K562 (cell line): ENCODE results near the gene ATG10. TPM values are rescaled to one million over a fixed set of nuclear protein-coding genes. Genes with fewer than 3 reads are reported as not detected.

ENCODE experiments used
- ATAC-seq: fragments of 200-7000 bp; cut with Tn5 transposase; 3 replicates; pipeline ENCODE4 v1.9.1; 2020; ENCODE audit warnings: moderate library complexity
- BruUV-seq: library from RNA; stranded (reverse); fragments of 400-500 nt; replicated peaks from 2 replicates; lab custom pipeline; 2021; lab: Mats Ljungman, UMichigan
- CTCF ChIA-PET: fragments of 300-600 bp; formaldehyde crosslinking; extraction: SDS; loops from one replicate; lab custom pipeline; 2021; ENCODE audit warnings: low intra/inter-chr PET ratio; lab: Yijun Ruan, JAX
- POLR2A ChIA-PET: fragments of 300-600, 350-650 bp; sonication (Branson Sonifier 250); formaldehyde crosslinking; extraction: SDS; loops from one replicate; lab custom pipeline; 2021; ENCODE audit warnings: antibody characterized with exemption, inconsistent platforms; lab: Yijun Ruan, JAX
- DNase-seq, 4 experiments: peaks; one replicate each; pipeline versions ENCODE4 v3.0.0 to v3.0.0-alpha.2; 2011 to 2018; ENCODE audit warnings: low spot score in 3 of 4, mixed read lengths in 3 of 4; ENCODE audit errors: extremely low read depth in 1 of 4
- FAIRE-seq: peaks from 2 replicates; lab custom pipeline; 2011; peaks lifted over from hg19 to GRCh38; lab: Jason Lieb, UNC
- H2AFZ ChIP-seq: 2 replicates; pipeline ENCODE4 v1.6.0; 2011; ENCODE audit warnings: low read depth, low read length, control low read depth, inconsistent platforms
- H3K27ac ChIP-seq: fragments of 200-600 bp; 3 replicates; pipeline ENCODE4 v1.8.0; 2011; ENCODE audit warnings: low read depth, mild to moderate bottlenecking, control low read depth, inconsistent platforms, low read length, moderate library complexity, mixed read lengths; ENCODE audit errors: extremely low read depth
- H3K27me3 ChIP-seq, 2 experiments: fragments of 300-600 bp in 1 of 2; 2 replicates in 1 of 2; 3 replicates in 1 of 2; pipeline versions ENCODE4 v1.6.0 to v1.8.0; 2011; ENCODE audit warnings: inconsistent platforms in 2 of 2, low read length in 2 of 2, mild to moderate bottlenecking in 1 of 2, mixed read lengths in 1 of 2, moderate library complexity in 1 of 2; ENCODE audit not compliant: control insufficient read depth in 2 of 2, insufficient read depth in 2 of 2
- H3K36me3 ChIP-seq: fragments of 300-600 bp; 3 replicates; pipeline ENCODE4 v1.8.0; 2011; ENCODE audit warnings: mild to moderate bottlenecking, low read length, inconsistent platforms; ENCODE audit not compliant: control insufficient read depth, insufficient read depth
- H3K4me1 ChIP-seq, 2 experiments: fragments of 200-600 bp in 1 of 2; replicated peaks in 1 of 2; 2 replicates in 1 of 2; 3 replicates in 1 of 2; pipeline versions ENCODE4 v1.5.1 to v1.8.0; 2011; ENCODE audit warnings: inconsistent platforms in 2 of 2, low read length in 2 of 2, mild to moderate bottlenecking in 1 of 2, mixed read lengths in 1 of 2, moderate library complexity in 1 of 2; ENCODE audit not compliant: control insufficient read depth in 2 of 2, insufficient read depth in 2 of 2
- H3K4me2 ChIP-seq: 2 replicates; pipeline ENCODE4 v1.6.1; 2011; ENCODE audit warnings: low read length, control low read depth, inconsistent platforms, mixed read lengths; ENCODE audit not compliant: insufficient read depth
- H3K4me3 ChIP-seq: fragments of 200-600 bp; sonication (generic), shearing (Covaris generic); 2 replicates; pipeline ENCODE4 v1.5.1; 2016; ENCODE audit warnings: control low read depth, inconsistent platforms
- H3K79me2 ChIP-seq: fragments of 200-600 bp; 3 replicates; pipeline ENCODE4 v1.8.0; 2011; ENCODE audit warnings: low read length, inconsistent platforms; ENCODE audit not compliant: control insufficient read depth, insufficient read depth
- H3K9ac ChIP-seq, 2 experiments: 2 replicates each; pipeline versions ENCODE4 v1.6.0 to v1.6.1; 2011; ENCODE audit warnings: low read depth in 2 of 2, low read length in 2 of 2, control low read depth in 1 of 2, inconsistent platforms in 1 of 2, mild to moderate bottlenecking in 1 of 2, mixed read lengths in 1 of 2; ENCODE audit not compliant: insufficient read depth in 1 of 2
- H3K9me1 ChIP-seq: one replicate; pipeline ENCODE4 v1.6.0; 2011; ENCODE audit warnings: inconsistent platforms, mild to moderate bottlenecking, low read length, moderate library complexity; ENCODE audit not compliant: control insufficient read depth, insufficient read depth
- H3K9me3 ChIP-seq: replicated peaks from 2 replicates; pipeline ENCODE4 v1.5.1; 2011; ENCODE audit warnings: low read depth, low read length, inconsistent platforms; ENCODE audit not compliant: control insufficient read depth, insufficient read depth
- H4K20me1 ChIP-seq: replicated peaks from 2 replicates; pipeline ENCODE4 v1.6.1; 2011; ENCODE audit warnings: low read length, inconsistent platforms, mixed read lengths; ENCODE audit not compliant: control insufficient read depth, insufficient read depth
- ATF1 ChIP-seq, 2 experiments: fragments of 450-650 bp in 1 of 2; IDR thresholded peaks; 2 replicates each; pipeline ENCODE4 v1.6.1; 2016; ENCODE audit warnings: missing compliant biosample characterization in 1 of 2, missing genetic modification characterization in 1 of 2
- ATF3 ChIP-seq, 2 experiments: fragments of 450-650 bp in 1 of 2; sonication (generic) in 1 of 2; formaldehyde crosslinking in 1 of 2; IDR thresholded peaks in 1 of 2; conservative IDR thresholded peaks in 1 of 2; 2 replicates each; pipeline versions ENCODE4 v1.6.1 to v1.8.1; 2016 to 2023; ENCODE audit warnings: mild to moderate bottlenecking in 2 of 2, moderate library complexity in 2 of 2, inconsistent platforms in 1 of 2, missing genetic modification reagents in 1 of 2
- CHD1 ChIP-seq: fragments of 200-600 bp; sonication (generic); IDR thresholded peaks from one replicate; pipeline ENCODE4 v1.6.1; 2012; ENCODE audit warnings: mild to moderate bottlenecking, moderate library complexity, low read length, inconsistent platforms
- E2F3 ChIP-seq: fragments of 250-450 bp; sonication (Bioruptor Pico); IDR thresholded peaks from 2 replicates; pipeline ENCODE4 v1.4.0; 2020; ENCODE audit warnings: mild to moderate bottlenecking
- ERF ChIP-seq: fragments of 450-650 bp; formaldehyde crosslinking; IDR thresholded peaks from 2 replicates; pipeline ENCODE4 v1.4.0; 2020; ENCODE audit warnings: mild to moderate bottlenecking, mixed read lengths
- FOXK2 ChIP-seq, 2 experiments: fragments of 450-650 bp; IDR thresholded peaks in 1 of 2; conservative IDR thresholded peaks in 1 of 2; 2 replicates each; pipeline ENCODE4 v1.6.1; 2016; ENCODE audit warnings: low read depth in 2 of 2, mild to moderate bottlenecking in 1 of 2
- GATAD2B ChIP-seq: fragments of 450-650 bp; IDR thresholded peaks from 2 replicates; pipeline ENCODE4 v1.6.1; 2017; ENCODE audit warnings: mild to moderate bottlenecking, borderline replicate concordance
- HMG20B ChIP-seq: fragments of 250-450 bp; sonication (Bioruptor Pico); IDR thresholded peaks from 2 replicates; pipeline ENCODE4 v1.5.0; 2021; ENCODE audit warnings: mild to moderate bottlenecking
- L3MBTL2 ChIP-seq: fragments of 450-650 bp; IDR thresholded peaks from 2 replicates; pipeline ENCODE4 v1.6.1; 2016; ENCODE audit warnings: mild to moderate bottlenecking, moderate library complexity
- MLLT1 ChIP-seq, 2 experiments: fragments of 450-650 bp; IDR thresholded peaks; 2 replicates each; pipeline ENCODE4 v1.6.1; 2016
- MTA1 ChIP-seq: fragments of 450-650 bp; IDR thresholded peaks from 2 replicates; pipeline ENCODE4 v1.6.1; 2017; ENCODE audit warnings: borderline replicate concordance
- MYC ChIP-seq, 2 experiments: fragments of 250-450 bp in 1 of 2; sonication (Bioruptor Pico) in 1 of 2; IDR thresholded peaks; 2 replicates each; pipeline versions ENCODE4 v1.5.1 to v1.6.1; 2012 to 2021; ENCODE audit warnings: low read depth in 2 of 2, borderline replicate concordance in 1 of 2, improper control_type of control experiment in 1 of 2, low read length in 1 of 2, mild to moderate bottlenecking in 1 of 2, moderate library complexity in 1 of 2
- POLR2A ChIP-seq: fragments of 450-650 bp; conservative IDR thresholded peaks from 2 replicates; pipeline ENCODE4 v1.6.1; 2016
- UBTF ChIP-seq, 2 experiments: IDR thresholded peaks; 2 replicates each; pipeline ENCODE4 v1.6.1; 2012; ENCODE audit warnings: improper control_type of control experiment in 2 of 2, low read depth in 2 of 2, low read length in 2 of 2, borderline replicate concordance in 1 of 2
- ZEB2 ChIP-seq: fragments of 450-650 bp; IDR thresholded peaks from 2 replicates; pipeline ENCODE4 v1.6.1; 2016
- WGBS: fragments of 100-300 bp; shearing (Covaris generic); methylation state at CpG from one replicate; pipeline ENCODE4 v1.1.6; 2016; ENCODE audit warnings: low coverage, mixed read lengths; ENCODE audit not compliant: insufficient coverage; ENCODE audit errors: missing lambda C conversion rate; 5-methylcytosine and 5-hydroxymethylcytosine counted together
- in situ Hi-C: fragments of 300-500 bp; cut with MboI; formaldehyde crosslinking; loops from 4 replicates; pipeline ENCODE4 v1.15.0; 2018; ENCODE audit warnings: inconsistent platforms, mixed read lengths
- intact Hi-C: fragments of 100-400 bp; cut with micrococcal nuclease; formaldehyde crosslinking; loops from 2 replicates; pipeline ENCODE4 v1.14.2; 2022
- polyA plus RNA-seq, 8 experiments: library from polyadenylated mRNA; depleted of rRNA in 4 of 8; stranded (reverse) in 5 of 8; unstranded in 3 of 8; fragments of >200 nt; fragmentation: Nextera tagmentation in 2 of 8; fragmentation: Illumina TruSeq in 1 of 8; extraction: Ambion mirVana in 2 of 8; extraction: Trizol in 1 of 8; gene quantifications; 2 replicates each; pipeline versions ENCODE4 v1.2.1 to v1.2.3, GENCODE V29; 2011 to 2014; ENCODE audit warnings: inconsistent platforms in 1 of 8, missing spikeins in 1 of 8
- total RNA-seq, 7 experiments: library from RNA; depleted of rRNA in 6 of 7; stranded (reverse); fragments of >200 nt in 6 of 7; fragmentation: Illumina TruSeq in 2 of 7; extraction: Trizol in 2 of 7; gene quantifications; 2 replicates each; pipeline versions ENCODE4 v1.2.1 to v1.2.3, GENCODE V29; 2011 to 2021; ENCODE audit warnings: low replicate concordance in 1 of 7

Gene ATG10
- total and polyA plus RNA-seq, 9 of the 15 experiments (the other 6 are each of a cell fraction or from before 2014, with no cell fraction given), result 7.0 to 18.8 (median 14.6) TPM

GRCh38 chr5:81972492-81972783, 615 bp downstream of the ATG10 start:
- in situ Hi-C loops, result no loop called here
- H4K20me1 ChIP-seq, result no peaks in the 10 kb centered on the region
- H3K36me3 ChIP-seq, result peaks cover 11% of the 10 kb centered on the region; the same call in 1 of the 3 replicates
- peak overlapping the region; percentile 78 to 95 for H3K9ac ChIP-seq
- no peaks in the 10 kb centered on the region for H3K9me1 ChIP-seq
- peaks cover 32% of the 10 kb centered on the region for H3K79me2 ChIP-seq
- no peak for DNase-seq
- CTCF ChIA-PET, result no interaction called here
- peak; percentile 6 for FAIRE-seq
- 0% methylated on average over 9 of the region's 9 CpGs for WGBS
- BruUV-seq, result no TSS peak
- peaks cover 8 to 10% of the 10 kb centered on the region in 2 experiments; a peak in 4 of 5 replicates for H3K4me1 ChIP-seq
- peak overlapping the region; percentile 90 for H2AFZ ChIP-seq
- peak; percentile 82 for ATAC-seq
- no peaks in the 10 kb centered on the region for H3K9me3 ChIP-seq
- no peaks in the 10 kb centered on the region for H3K27me3 ChIP-seq
- H3K27ac ChIP-seq, result peak overlapping the region; percentile 97
- POLR2A ChIA-PET, result interaction anchor here (0.7 to 1.0 kb wide), 2 partner anchors 57 to 293 kb away, joined by 3 to 4 read pairs; no protein-coding TSS in a partner anchor
- peak overlapping the region; percentile 82 for H3K4me2 ChIP-seq
- intact Hi-C loops, result loop anchor here (5.0 kb wide), 3 partner anchors 65 to 220 kb away; partner anchors contain the start of gene SSBP2
- H3K4me3 ChIP-seq, result peak overlapping the region; percentile 63
- peak; percentile 0; the same call in 1 of the 2 replicates for TF ChIP-seq E2F3
- peak; percentile 40; the same call in 1 of the 2 replicates for TF ChIP-seq POLR2A
- peak; percentile 65 for TF ChIP-seq CHD1
- TF ChIP-seq GATAD2B, result 0 out of 2 replicates have a peak, but pooled peaks have one; percentile 21
- TF ChIP-seq ATF3 (IDR thresholded peaks at IDR 0.05), result no peak
- 0 out of 2 replicates have a peak, but pooled peaks have one; percentile 11 for TF ChIP-seq ATF3 (CRISPR knock-in tag; conservative IDR thresholded peaks at IDR 0.05)
- TF ChIP-seq ERF (CRISPR knock-in tag), result peak; percentile 2; the same call in 1 of the 2 replicates
- 0 out of 2 replicates have a peak, but pooled peaks have one; percentile 2 for TF ChIP-seq L3MBTL2
- TF ChIP-seq ZEB2, result 0 out of 2 replicates have a peak, but pooled peaks have one; percentile 8
- TF ChIP-seq UBTF (IDR thresholded peaks at IDR 0.05; ENCODE audit: borderline replicate concordance in 1 of 2, low read depth in 2 of 2, low read length in 2 of 2), result no peak
- 0 out of 4 replicates have a peak, but pooled peaks of 1 of the 2 experiments have one; percentile 33 for TF ChIP-seq MLLT1 (IDR thresholded peaks at IDR 0.05)
- peak; percentile 61 for TF ChIP-seq ATF1 (CRISPR knock-in tag; IDR thresholded peaks at IDR 0.05)
- TF ChIP-seq ATF1 (tag; IDR thresholded peaks at IDR 0.05), result no peak; the same call in none of the 2 replicates
- TF ChIP-seq FOXK2 (conservative IDR thresholded peaks at IDR 0.05 in 1 of 2, IDR thresholded peaks at IDR 0.05 in 1 of 2; ENCODE audit: low read depth in 2 of 2), result 0 out of 4 replicates have a peak, but pooled peaks of 1 of the 2 experiments have one; percentile 14
- TF ChIP-seq MTA1, result peak; percentile 24; the same call in 1 of the 2 replicates
- no peak; the same call in 1 of the 2 replicates for TF ChIP-seq MYC (IDR thresholded peaks at IDR 0.05; ENCODE audit: low read depth, low read length)
- TF ChIP-seq MYC (CRISPR knock-in tag; IDR thresholded peaks at IDR 0.05; ENCODE audit: borderline replicate concordance, low read depth), result 0 out of 2 replicates have a peak, but pooled peaks have one; percentile 3
- no peak for TF ChIP-seq HMG20B (CRISPR knock-in tag)
